Inflammatory macrophage treated with lipopolysaccharide for 1 hour (primary cell): Measurements from ENCODE around the gene CBX2.
"Not testable (repeated sequence)": the region's sequence is repeated elsewhere in the genome, so short reads cannot be mapped to it uniquely, and the experiment has no call there.

Source experiments
- DNase-seq, 2 donors: peaks; one replicate each; pipeline ENCODE4 v3.0.0-alpha.2; 2020 to 2022

Gene CBX2

GRCh38 chr17:79743614-79744013 lies 34.3 kb upstream of the CBX2 start:
- no peak for DNase-seq

- DNase-seq = no peak
Measured at GRCh38 chr17:79745641-79746105, 32.3 kb upstream of the CBX2 start.

DNA sequence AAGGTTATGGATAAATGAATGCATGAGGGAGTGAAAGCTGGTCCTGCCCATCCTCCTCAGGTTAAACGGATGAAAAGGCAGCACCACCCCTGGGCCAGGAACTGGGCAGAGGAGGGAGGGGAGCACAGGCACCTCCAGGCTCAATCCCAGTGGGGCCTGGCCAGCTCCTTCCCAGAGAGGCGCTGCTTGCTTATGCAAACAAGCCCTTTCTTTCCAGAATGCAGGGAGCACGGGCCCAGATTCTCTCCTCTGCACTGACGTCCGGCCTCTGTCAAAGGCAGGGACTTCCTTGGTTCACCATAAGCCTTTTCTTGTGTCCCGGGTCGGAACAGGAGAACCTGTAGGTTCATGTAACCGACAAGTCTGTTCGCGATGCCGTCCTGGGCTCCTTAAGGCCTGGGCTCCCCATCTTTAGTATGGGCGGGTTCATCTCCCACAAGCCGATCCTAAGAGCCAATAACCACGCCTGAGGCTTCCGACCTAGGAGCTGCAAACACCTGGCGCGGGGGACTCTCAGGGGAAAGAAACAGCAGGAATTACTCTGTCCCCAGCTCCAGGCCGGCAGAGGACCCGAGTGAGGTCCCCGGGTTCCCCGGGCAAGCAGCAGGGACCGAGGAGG lies 30.9 kb upstream of the CBX2 start:
- DNase-seq = no peak

GRCh38 chr17:79747508-79748294 lies 30.2 kb upstream of the CBX2 start:
- no peak for DNase-seq

DNA sequence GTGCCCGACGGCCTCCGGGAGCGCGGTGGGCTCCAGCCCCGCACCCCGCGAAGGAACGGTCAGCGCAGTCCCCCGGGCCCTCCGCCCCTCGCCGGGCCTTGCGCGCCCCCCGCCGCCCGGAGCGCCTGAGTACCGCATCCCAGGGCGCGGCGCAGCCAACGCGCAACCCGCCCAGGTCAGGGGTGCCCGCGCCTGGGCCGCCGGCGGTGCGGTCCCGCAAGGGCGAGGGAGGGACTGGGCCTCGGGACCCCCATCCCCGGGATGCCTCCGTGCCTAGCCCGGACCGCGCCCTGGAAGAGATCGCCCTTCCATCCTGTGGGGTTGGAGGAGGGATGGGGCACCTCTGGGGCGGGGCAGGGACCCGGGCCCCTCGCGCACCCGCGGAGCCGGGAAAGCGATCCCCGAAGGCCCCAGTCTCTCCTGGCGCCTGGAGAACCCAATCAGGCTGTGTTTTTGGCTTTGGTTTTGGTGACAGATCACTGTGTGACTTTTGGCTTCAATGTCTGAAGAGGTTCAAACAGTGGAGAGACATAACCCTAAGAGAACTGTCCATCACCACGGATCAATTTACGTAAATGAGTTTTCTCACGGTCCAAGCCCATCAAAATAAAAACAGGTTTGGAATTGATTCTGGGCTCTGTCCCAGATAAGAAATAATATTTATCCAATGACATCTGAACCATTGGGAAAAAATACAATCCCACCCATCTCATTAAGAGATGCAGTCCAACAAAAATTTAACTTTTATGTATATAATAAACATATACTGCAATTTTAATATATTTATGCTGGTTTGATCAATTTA lies 29.5 kb upstream of the CBX2 start:
- no peak for DNase-seq

GRCh38 chr17:79749156-79749815 lies 28.7 kb upstream of the CBX2 start:
- DNase-seq = no peak

GRCh38 chr17:79749958-79750357 lies 28.0 kb upstream of the CBX2 start:
- DNase-seq = no peak

- DNase-seq = no peak
Measured at GRCh38 chr17:79750650-79751545, 27.1 kb upstream of the CBX2 start.

GRCh38 chr17:79752175-79752574 lies 25.8 kb upstream of the CBX2 start:
- peak; percentile 53 to 62 for DNase-seq

GRCh38 chr17:79754370-79754769 lies 23.6 kb upstream of the CBX2 start:
- no peak for DNase-seq

GRCh38 chr17:79754903-79755302 lies 23.0 kb upstream of the CBX2 start:
- not testable (repeated sequence) for DNase-seq

DNA sequence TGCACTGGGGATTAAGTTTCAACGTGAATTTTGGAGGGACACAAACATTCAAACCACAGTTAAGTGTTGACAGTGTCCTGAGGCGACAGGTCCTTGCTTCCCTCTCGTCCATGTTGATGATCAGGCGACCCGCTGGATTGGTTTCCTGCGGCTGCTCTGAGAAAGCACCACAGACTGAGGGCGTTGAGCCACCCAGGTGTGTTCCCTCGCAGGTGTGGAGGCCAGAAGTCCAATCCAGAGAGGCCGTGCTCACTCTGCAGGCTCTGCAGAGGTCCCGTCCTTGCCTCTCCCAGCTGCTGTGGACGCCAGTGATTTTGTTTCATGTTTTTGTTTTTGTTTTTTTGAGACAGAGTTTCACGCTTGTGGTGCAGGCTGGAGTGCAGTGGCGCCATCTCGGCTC lies 22.4 kb upstream of the CBX2 start:
- no peak for DNase-seq

DNA sequence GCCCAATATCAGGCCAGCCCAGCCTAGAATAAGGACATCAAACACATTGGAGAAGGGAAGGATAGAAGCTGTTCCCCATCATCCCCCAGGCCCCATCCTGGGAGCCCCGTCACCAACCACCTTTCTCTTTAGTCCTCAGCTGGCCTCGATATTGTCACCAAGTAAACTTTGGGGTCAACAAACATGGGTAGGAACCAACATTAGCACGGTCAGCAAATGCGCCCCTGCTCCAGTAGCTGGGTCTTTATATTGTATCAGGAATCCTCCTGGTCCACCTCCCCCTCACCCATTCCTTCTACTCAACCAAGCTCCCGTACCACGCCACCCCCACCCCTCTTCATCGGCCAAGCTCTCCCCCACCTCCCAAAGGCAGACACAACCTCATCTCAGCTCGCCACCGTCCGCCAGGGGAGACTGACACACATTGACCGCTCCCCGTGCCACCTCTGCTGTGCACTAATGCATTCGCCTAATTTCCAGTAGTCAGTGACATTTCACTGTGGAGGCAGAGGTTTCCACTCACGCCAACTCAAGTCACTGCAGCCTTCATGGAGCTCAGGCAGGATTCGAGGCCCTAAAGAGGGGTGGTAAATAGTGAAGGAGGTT lies 20.7 kb upstream of the CBX2 start:
- DNase-seq = no peak

- DNase-seq = no peak
Measured at GRCh38 chr17:79758271-79758670, 19.7 kb upstream of the CBX2 start.

- no peak for DNase-seq
Measured at GRCh38 chr17:79760197-79760906, 17.6 kb upstream of the CBX2 start.

GRCh38 chr17:79761894-79762589 lies 15.9 kb upstream of the CBX2 start:
- DNase-seq = no peak

DNA sequence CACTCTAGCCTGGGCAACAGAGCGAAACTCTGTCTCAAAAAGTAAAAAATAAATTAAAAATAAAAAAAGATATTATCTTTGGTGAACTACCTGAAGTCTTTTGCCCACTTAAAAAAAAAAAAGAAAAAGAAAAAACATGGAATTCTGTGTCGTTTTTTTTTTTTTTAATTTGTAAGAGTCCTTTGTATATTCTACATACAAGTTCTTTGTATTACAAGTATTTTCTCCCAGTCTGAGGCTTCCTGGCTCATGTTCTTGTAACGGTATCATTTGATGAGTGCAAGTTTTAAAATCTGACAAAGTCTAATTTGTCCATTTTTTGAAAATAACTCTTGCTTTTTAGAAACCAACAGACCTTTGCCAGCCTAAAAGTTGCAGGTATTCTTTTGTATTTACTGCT lies 12.2 kb upstream of the CBX2 start:
- no peak for DNase-seq

- peak in 1 of 2 donors; percentile 23 for DNase-seq
Measured at GRCh38 chr17:79769570-79770506, 8.1 kb upstream of the CBX2 start.

GRCh38 chr17:79771276-79771675 lies 6.7 kb upstream of the CBX2 start:
- no peak for DNase-seq
